Motor neuron (in vitro differentiated cells): Measurements from ENCODE around the gene CLMP. TPM values are rescaled to one million over a fixed set of nuclear protein-coding genes. Genes with fewer than 3 reads are reported as not detected.
"Not testable (repeated sequence)": the region's sequence is repeated elsewhere in the genome, so short reads cannot be mapped to it uniquely, and the experiment has no call there.

ENCODE experiments used
- ATAC-seq, 8 experiments: fragments of 200-7000 bp; cut with Tn5 transposase; replicated peaks in 6 of 8; 2 replicates each; pipeline ENCODE4 v1.8.0; 2021; ENCODE audit warnings: mild to moderate bottlenecking in 8 of 8, moderate library complexity in 8 of 8
- H3K27ac ChIP-seq, 2 donors: fragments of 250-450 bp; sonication (Bioruptor Pico); 2 replicates each; pipeline ENCODE4 v1.9.0; 2021; ENCODE audit warnings: antibody characterized with exemption in 2 of 2, mild to moderate bottlenecking in 2 of 2, moderate library complexity in 1 of 2
- H3K4me1 ChIP-seq, 2 donors: fragments of 250-450 bp; sonication (Bioruptor Pico); replicated peaks in 1 of 2; 2 replicates each; pipeline ENCODE4 v1.6.1; 2021; ENCODE audit warnings: antibody characterized with exemption in 2 of 2, mild to moderate bottlenecking in 2 of 2, moderate library complexity in 1 of 2
- H3K4me3 ChIP-seq, 5 donors: fragments of 250-450 bp; sonication (Bioruptor Pico); 2 replicates each; pipeline ENCODE4 v1.9.0; 2021; ENCODE audit warnings: antibody characterized with exemption in 5 of 5, mild to moderate bottlenecking in 5 of 5, moderate library complexity in 4 of 5
- WGBS, 10 experiments: fragments of 450-650 bp; shearing (Covaris generic); methylation state at CpG; one replicate each; pipeline ENCODE4 v1.0.0; 2022; 5-methylcytosine and 5-hydroxymethylcytosine counted together
- in situ Hi-C, 9 experiments: fragments of 400-800 bp; cut with MboI; loops; one replicate each; pipeline ENCODE4 v1.15.0; 2021; ENCODE audit warnings: low sequenced_read_pairs in 9 of 9, low pct_unique_long_range_greater_than_20kb in 2 of 9; ENCODE audit not compliant: unreplicated experiment in 9 of 9
- total RNA-seq, 8 experiments: library from RNA; unstranded; fragments of 300-600 nt; gene quantifications; 2 replicates each; pipeline versions ENCODE4 v1.2.3 to v1.2.4, GENCODE V29; 2022

Gene CLMP
- total RNA-seq, 8 experiments from 2014 or later: 2.1 to 21.4 (median 14.1) TPM

- Histone ChIP-seq H3K4me1 (peaks cover 0 to 14% of the 10 kb centered on the region in 2 donors), H3K27ac (no peak overlapping the region), H3K4me3 (no peak overlapping the region)
- no peak for ATAC-seq
- in situ Hi-C loops: no loop called here
- WGBS, 10 experiments: 60 to 100% (median 100%) methylated on average over 1 to 3 of the region's 3 CpGs; no CpG with 5 or more reads in 1 of the 10 experiments
Observed at GRCh38 chr11:123151366-123151765, 43.7 kb downstream of the CLMP start.

DNA sequence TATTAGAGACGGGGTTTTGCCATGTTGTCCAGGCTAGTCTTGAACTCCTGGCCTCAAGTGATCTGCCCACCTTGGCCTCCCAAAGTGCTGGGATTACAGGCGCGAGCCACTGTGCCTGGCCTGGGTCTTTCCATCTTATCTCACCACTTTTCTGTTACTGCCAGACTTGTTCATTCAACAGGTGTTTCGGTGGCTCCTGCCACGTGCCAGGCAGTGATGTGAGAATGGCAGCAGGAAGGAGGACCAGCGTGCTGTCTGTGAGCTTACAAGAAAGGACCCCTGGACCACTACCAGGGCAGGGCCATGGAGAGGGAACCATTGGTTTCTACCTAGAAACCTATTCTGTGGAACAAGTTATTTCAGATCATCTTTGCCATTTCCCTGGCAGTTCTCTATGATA, 44.2 kb downstream of the CLMP start:
- Histone ChIP-seq H3K27ac (no peak overlapping the region), H3K4me1 (peaks cover 0 to 18% of the 10 kb centered on the region in 2 donors), H3K4me3 (no peak overlapping the region)
- no peak for ATAC-seq
- 77 to 100% (median 85%) methylated on average over 1 to 5 of the region's 6 CpGs; no CpG with 5 or more reads in 5 of the 10 experiments for WGBS, 10 experiments
- in situ Hi-C loops: no loop called here

DNA sequence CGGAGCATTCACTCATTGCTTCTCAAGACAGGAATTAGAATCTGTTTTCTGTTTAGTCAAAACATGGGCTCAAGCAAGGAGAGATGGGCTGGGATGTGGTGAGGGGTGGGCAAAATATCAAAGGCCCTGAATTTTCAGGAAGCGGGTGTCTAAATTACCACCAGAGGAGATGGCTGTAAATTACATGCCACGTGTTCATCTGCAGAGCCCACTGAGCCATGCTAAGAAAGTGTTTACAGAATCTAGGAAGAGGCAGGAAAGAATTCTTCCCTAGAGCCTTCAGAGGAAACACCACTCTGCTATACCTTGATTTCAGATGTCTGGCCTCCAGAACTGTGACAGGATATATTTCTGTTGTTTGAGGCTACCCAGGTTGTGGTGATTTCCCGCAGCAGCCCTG, 46.1 kb downstream of the CLMP start:
- peaks cover 4 to 23% of the 10 kb centered on the region in 2 donors for H3K4me1 ChIP-seq
- in situ Hi-C loops: no loop called here
- no peak overlapping the region for H3K27ac ChIP-seq
- no peak for ATAC-seq
- 78 to 100% (median 100%) methylated on average over 1 to 4 of the region's 4 CpGs; no CpG with 5 or more reads in 3 of the 10 experiments for WGBS, 10 experiments
- H3K4me3 ChIP-seq: no peak overlapping the region

- in situ Hi-C loops: no loop called here
- no peak overlapping the region for H3K27ac ChIP-seq
- H3K4me3 ChIP-seq: no peak overlapping the region
- ATAC-seq: peak in 6 of 8 experiments; percentile 34 to 73 (median 59)
- H3K4me1 ChIP-seq: peaks cover 4 to 9% of the 10 kb centered on the region in 2 donors
- WGBS, 10 experiments: 20 to 100% (median 80%) methylated on average over 1 to 5 of the region's 9 CpGs; no CpG with 5 or more reads in 3 of the 10 experiments
Observed at GRCh38 chr11:123145661-123146060, 49.4 kb downstream of the CLMP start.

DNA sequence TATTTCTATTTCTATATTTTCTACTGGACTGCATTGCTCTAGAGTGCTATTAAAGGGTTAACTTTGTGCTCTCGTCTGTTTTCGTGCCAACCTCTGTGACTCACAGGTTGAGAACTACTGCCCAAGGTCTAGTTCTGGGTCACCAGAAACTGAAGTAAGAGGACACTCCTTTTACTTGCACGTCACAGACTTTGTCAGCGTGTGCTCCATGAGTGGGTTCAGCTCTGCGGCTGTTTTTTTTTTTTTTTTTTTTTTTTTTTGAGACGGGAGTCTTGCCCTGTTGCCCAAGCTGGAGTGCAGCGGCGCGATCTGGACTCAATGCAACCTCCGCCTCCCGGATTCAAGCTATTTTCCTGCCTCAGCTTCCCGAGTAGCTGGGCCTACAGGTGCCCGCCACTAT, 49.8 kb downstream of the CLMP start:
- peak in 3 of 8 experiments; percentile 42 to 90 (median 86) for ATAC-seq
- 6 to 82% (median 52%) methylated on average over 3 to 10 of the region's 13 CpGs; no CpG with 5 or more reads in 2 of the 10 experiments for WGBS, 10 experiments
- Histone ChIP-seq H3K4me3 (no peak overlapping the region), H3K27ac (no peak overlapping the region), H3K4me1 (peaks cover 4 to 9% of the 10 kb centered on the region in 2 donors)
- in situ Hi-C loops: no loop called here

GRCh38 chr11:123144707-123145106, 50.3 kb downstream of the CLMP start:
- 57 to 100% (median 73%) methylated on average over 1 to 3 of the region's 3 CpGs; no CpG with 5 or more reads in 2 of the 10 experiments for WGBS, 10 experiments
- in situ Hi-C loops: no loop called here
- Histone ChIP-seq H3K4me3 (no peak overlapping the region), H3K4me1 (peaks cover 4 to 9% of the 10 kb centered on the region in 2 donors), H3K27ac (no peak overlapping the region)
- ATAC-seq: no peak

GRCh38 chr11:123143921-123144320, 51.1 kb downstream of the CLMP start:
- WGBS, 10 experiments: 100% methylated on average over 1 to 2 of the region's 2 CpGs; no CpG with 5 or more reads in 6 of the 10 experiments
- ATAC-seq: no peak
- Histone ChIP-seq H3K27ac (no peak overlapping the region), H3K4me3 (no peak overlapping the region), H3K4me1 (peaks cover 4 to 9% of the 10 kb centered on the region in 2 donors)
- in situ Hi-C loops: no loop called here

DNA sequence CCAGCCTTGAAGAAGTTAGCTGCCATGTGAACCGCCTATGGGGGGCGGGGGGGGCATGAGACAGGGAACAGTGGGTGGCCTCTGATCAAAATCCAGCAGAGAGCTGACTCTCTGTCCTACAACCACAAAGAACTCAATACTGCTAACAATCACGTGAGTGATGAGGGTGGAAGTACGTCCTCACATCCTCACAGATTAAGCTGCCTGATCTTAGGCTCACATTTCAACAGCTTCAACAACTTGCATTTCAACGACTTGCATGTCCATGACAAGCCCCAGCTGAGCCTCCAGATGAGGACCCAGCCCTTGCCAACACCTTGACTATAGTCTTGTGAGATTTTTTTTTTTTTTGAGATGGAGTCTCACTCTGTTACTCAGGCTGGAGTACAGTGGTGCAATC, 51.6 kb downstream of the CLMP start:
- WGBS, 10 experiments: 64 to 100% (median 77%) methylated on average over 1 to 5 of the region's 5 CpGs; no CpG with 5 or more reads in 5 of the 10 experiments
- in situ Hi-C loops: no loop called here
- no peak overlapping the region for H3K27ac ChIP-seq
- no peak overlapping the region for H3K4me3 ChIP-seq
- peaks cover 4 to 9% of the 10 kb centered on the region in 2 donors for H3K4me1 ChIP-seq
- ATAC-seq: no peak

GRCh38 chr11:123139206-123139605, 55.8 kb downstream of the CLMP start:
- no peak for ATAC-seq
- in situ Hi-C loops: no loop called here
- WGBS, 10 experiments: 58 to 100% (median 83%) methylated on average over 2 to 4 of the region's 4 CpGs; no CpG with 5 or more reads in 3 of the 10 experiments
- Histone ChIP-seq H3K4me3 (no peak overlapping the region), H3K27ac (peak overlapping the region in 1 of 2 donors; percentile 16), H3K4me1 (peaks cover 12% of the 10 kb centered on the region in 2 donors)

GRCh38 chr11:123137431-123138224, 57.4 kb downstream of the CLMP start:
- Histone ChIP-seq H3K27ac (peak overlapping the region; percentile 68 to 78), H3K4me1 (peaks cover 12% of the 10 kb centered on the region in 2 donors), H3K4me3 (no peak overlapping the region)
- 1 to 53% (median 37%) methylated on average over 4 to 16 of the region's 24 CpGs; no CpG with 5 or more reads in 3 of the 10 experiments for WGBS, 10 experiments
- ATAC-seq: peak; percentile 42 to 98 (median 88)
- in situ Hi-C loops: no loop called here

- no peak overlapping the region for H3K27ac ChIP-seq
- WGBS, 10 experiments: 57 to 100% (median 91%) methylated on average over 1 to 9 of the region's 18 CpGs
- no peak overlapping the region for H3K4me3 ChIP-seq
- ATAC-seq: no peak
- in situ Hi-C loops: no loop called here
- H3K4me1 ChIP-seq: peaks cover 12% of the 10 kb centered on the region in 2 donors
Observed at GRCh38 chr11:123135863-123136446, 59.1 kb downstream of the CLMP start.

DNA sequence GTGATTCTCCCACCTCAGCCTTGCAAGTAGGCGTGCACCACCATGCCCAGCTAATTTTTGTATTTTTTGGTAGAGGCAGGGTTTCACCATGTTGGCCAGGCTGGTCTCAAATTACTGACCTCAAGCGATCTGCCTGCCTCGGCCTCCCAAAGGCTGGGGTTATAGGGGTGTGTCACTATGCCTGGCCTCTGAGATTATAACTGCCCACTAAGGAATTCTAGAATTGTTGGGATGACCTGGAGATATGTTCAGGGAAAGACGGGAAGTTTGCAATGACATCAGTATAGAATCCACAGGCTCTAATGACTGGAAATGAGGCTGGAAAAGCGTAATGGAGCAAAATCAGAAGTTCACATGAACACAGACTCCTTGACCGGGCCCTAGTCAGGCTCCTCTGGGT, 62.2 kb downstream of the CLMP start:
- Histone ChIP-seq H3K4me1 (peaks cover 8% of the 10 kb centered on the region in 2 donors), H3K27ac (no peak overlapping the region), H3K4me3 (no peak overlapping the region)
- in situ Hi-C loops: no loop called here
- ATAC-seq: no peak
- WGBS, 10 experiments: 83 to 100% (median 98%) methylated on average over 1 to 4 of the region's 6 CpGs; no CpG with 5 or more reads in 6 of the 10 experiments

GRCh38 chr11:123132034-123132766, 62.8 kb downstream of the CLMP start:
- ATAC-seq, in situ Hi-C loops: not testable (repeated sequence)

More at GRCh38 chr11:123132034-123132766, 62.8 kb downstream of the CLMP start:
- H3K4me3 ChIP-seq, H3K4me1 ChIP-seq, H3K27ac ChIP-seq: not testable (repeated sequence)
- WGBS, 10 experiments: 49 to 100% (median 85%) methylated on average over 2 to 8 of the region's 8 CpGs
